ACHN (cell line): ENCODE measurements around the gene TMEM198.

Source experiments
- DNase-seq: peaks from one replicate; pipeline ENCODE4 v3.0.0-alpha.2; 2015
- in situ Hi-C: cut with HindIII; loops from 2 replicates; pipeline ENCODE4 v1.10.0; 2017; ENCODE audit warnings: low sequenced_read_pairs, low pct_ligation_motif_present, low pct_unique_long_range_greater_than_20kb

The TMEM198 gene

GRCh38 chr2:219555956-219556355, 12.1 kb downstream of the TMEM198 start:
- DNase-seq: no peak
- in situ Hi-C loops: no loop called here

DNA sequence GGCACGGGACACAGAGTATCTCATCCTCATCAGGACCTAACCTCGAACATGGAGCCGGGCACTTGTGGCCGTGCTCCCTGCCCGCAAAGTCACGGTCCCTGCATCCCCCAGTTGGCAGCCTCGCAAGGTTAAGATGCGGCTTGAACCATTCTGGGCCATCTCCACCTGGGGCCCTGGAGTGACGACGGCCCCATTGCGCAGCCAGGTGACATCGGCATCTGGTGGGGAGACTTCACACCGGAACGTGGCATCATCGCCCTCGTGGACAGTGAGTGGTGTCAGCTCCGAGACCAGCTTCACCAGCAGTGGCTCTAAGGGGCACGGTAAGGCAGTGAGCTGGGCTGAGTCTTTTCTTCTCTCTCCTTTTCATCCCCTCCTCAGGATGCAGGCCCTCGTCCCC, 12.6 kb downstream of the TMEM198 start:
- DNase-seq: no peak
- in situ Hi-C loops: no loop called here

GRCh38 chr2:219557320-219557719, 13.5 kb downstream of the TMEM198 start:
- in situ Hi-C loops: no loop called here
- no peak for DNase-seq

DNA sequence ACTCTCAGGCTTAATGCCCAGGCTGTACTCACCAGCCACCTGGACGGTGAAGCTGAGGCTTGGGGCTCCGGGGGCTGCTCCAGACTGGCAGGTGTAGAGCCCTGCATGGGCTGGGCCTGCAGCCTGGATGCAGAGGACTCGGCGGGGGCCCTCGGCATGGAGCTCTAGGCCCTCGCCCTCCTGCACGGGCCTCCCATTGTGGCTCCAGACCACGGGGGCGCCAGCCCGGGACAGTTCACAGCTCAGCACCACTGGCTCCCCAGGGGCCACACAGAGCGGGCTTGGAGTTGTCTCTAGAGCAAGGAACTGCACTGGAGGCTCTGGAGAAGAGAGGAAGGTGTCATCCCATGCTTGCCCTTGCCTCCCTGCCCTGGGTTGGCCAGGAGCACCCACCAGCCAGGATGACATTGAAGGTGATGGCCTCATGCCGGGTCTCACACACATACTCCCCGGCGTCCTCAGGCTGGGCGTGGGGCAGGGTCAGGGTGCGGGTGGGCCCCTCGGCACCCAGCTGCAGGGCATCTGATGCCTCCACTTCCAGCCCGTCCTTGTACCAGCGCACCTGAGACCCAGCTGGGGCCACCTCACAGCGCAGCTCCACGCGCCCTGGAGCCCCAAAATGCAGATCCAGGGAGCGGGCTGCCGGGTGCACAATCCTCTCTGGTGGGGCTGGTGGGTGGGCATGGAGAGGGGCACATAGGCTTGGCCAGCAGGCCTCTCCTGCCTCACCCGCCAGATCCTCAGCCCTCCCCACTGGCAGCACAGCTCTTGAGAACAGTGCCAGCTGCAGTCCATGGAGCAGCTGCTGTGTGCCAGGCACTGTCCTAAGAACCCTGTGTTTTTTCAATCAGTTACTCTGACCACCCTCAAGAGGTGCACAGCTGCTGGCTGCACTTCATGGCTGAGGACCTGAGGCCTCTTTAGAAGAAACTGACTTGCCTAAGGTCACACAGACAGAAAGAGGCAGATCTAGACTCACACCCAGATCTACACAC, 14.3 kb downstream of the TMEM198 start:
- no peak for DNase-seq
- in situ Hi-C loops: no loop called here

- in situ Hi-C loops: no loop called here
Measured at GRCh38 chr2:219559156-219559915, 15.5 kb downstream of the TMEM198 start.

DNA sequence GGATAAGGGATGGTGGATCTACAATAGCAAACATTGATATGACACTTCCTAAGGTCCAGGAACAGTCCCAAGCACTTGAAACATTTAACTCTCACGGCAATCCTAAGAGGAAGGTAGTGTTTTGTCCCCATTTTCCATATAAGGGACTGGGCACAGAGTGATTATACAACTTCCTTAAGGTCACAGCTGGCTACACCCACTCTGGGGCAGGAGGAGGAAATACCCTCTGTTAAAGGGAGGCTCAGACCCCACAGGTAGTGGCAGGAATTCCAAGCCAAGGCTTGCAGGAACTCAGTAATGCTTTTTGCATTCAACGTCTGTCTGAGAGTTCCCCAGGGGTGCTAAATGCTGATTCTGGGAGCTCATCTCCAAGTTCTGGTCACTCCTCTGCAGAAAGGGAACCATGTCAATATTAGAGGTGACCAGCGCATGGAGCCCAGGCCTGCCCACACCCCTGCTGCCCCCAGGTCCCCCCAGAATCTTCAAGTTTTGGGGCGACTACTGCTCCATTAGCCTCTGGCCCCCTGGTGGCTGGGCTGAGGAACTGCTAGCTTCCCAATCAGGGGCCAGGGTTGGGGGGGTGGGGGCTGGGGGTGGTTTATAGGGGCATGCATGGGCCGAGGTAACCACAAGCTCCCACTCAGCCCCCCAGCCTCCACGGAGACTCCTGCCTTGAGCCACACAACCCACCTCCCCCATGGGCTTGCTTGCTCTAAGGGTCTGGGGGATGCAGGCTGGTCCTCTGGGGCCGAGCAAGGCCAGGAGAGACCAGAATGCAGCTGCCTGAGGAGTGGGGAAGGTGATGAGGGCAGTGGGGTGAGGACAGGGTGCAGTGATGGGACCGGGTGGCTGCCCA, 16.4 kb downstream of the TMEM198 start:
- in situ Hi-C loops: no loop called here
- no peak for DNase-seq

More at GRCh38 chr2:219559156-219559915, 15.5 kb downstream of the TMEM198 start:
- DNase-seq: no peak

GRCh38 chr2:219560893-219561178, 17.0 kb downstream of the TMEM198 start:
- in situ Hi-C loops: no loop called here
- no peak for DNase-seq

GRCh38 chr2:219561179-219562048, 17.6 kb downstream of the TMEM198 start:
- DNase-seq: no peak
- in situ Hi-C loops: no loop called here

GRCh38 chr2:219562049-219563020, 18.5 kb downstream of the TMEM198 start:
- in situ Hi-C loops: no loop called here
- no peak for DNase-seq

GRCh38 chr2:219563271-219563928, 19.6 kb downstream of the TMEM198 start:
- in situ Hi-C loops: no loop called here
- no peak for DNase-seq

- in situ Hi-C loops: no loop called here
- DNase-seq: no peak
Measured at GRCh38 chr2:219565130-219566080, 21.6 kb downstream of the TMEM198 start.

- in situ Hi-C loops: no loop called here
- no peak for DNase-seq
Measured at GRCh38 chr2:219566640-219567039, 22.8 kb downstream of the TMEM198 start.

DNA sequence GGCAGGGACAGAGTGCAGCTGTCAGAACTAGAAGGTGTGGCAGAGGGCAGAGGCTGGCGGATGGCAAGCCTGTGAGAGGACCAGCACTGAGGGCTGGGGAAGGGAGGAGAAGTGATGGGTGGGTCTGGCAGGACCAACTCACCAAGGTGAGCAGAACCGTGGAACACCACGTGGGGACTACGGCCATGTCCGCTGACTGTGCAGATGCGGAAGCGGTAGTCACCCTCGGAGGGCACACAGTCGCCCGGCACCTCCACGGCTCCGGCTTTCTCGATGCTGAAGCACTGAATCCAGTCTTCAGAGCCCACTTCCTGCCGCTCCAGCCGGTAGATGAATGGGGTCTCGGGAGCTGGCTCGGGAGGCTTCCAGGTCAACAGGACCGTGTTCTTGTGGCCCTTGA, 23.3 kb downstream of the TMEM198 start:
- in situ Hi-C loops: no loop called here
- DNase-seq: no peak

DNA sequence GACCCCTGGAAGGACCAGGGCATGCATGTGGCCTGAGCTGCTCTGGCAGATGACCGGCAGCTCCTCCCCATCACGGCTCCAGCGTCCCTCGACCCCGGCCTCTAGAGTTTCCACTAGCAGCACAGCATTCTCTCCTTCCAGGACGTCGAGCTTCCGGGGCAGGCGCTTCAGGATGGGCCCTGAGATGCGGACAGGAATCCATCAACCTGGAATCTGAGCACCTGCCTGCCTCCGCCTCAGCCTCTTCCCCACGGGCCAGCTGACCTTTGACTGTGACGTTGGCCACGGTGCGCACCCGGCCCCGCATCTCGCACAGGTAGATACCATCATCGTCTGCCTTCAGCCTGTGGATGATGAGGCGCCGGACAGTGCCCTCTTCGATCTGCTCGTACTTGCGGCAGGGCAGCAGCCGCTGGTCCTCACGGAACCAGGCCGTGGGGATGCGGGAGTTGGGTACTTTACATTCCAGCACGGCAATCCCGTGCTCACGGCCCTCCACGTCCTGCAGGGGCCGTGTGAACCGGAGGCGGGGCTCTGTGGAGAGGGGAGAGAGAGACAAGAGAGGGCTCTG, 24.0 kb downstream of the TMEM198 start:
- no peak for DNase-seq
- in situ Hi-C loops: no loop called here

DNA sequence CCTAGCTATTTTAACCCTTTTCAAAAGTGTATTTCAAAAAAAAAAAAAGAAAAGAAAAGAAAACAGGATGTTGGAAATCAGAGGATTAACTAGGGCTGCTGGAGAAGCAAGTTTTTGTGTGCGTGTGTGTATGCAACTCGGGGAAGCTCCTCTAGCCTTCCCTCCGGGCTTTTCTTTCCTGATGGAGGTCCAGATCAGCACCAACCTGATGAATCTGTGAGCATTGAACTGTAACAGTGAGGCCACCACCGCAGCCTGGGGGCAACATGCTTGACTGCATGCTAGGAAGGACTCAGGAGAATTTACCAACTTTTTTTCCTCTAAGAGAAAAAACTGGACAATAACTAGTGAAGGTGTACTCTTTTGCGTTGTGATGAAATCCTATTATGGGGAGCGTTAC, 25.2 kb downstream of the TMEM198 start:
- in situ Hi-C loops: no loop called here
- no peak for DNase-seq
